HG03558 (cell line): ENCODE measurements around the gene NCF4.

Source experiments
- ATAC-seq: cut with Tn5 transposase; IDR thresholded peaks from one replicate; pipeline ENCODE4 v1.9.1; 2021; ENCODE audit warnings: moderate number of reproducible peaks; ENCODE audit not compliant: unreplicated experiment; ENCODE audit errors: extremely low read depth

Gene NCF4

DNA sequence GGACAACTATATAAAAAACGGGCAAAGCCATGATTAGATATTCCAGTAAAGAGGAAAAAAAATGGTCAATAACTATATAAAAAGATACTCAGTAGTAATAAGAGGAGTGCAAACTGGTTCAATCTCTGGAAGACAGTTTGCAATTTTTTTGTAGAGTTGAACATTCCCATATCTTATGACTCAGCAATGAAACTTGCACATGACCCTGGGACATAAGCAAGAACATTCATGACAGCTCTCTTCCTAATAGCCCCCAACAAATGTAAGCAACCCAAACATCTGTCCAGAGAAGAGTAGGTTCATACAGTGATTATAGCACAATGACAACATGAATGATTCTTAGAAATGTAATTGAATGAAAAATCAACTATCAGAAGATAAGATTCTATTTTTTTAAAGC lies 30.8 kb downstream of the NCF4 start:
- ATAC-seq = no peak

DNA sequence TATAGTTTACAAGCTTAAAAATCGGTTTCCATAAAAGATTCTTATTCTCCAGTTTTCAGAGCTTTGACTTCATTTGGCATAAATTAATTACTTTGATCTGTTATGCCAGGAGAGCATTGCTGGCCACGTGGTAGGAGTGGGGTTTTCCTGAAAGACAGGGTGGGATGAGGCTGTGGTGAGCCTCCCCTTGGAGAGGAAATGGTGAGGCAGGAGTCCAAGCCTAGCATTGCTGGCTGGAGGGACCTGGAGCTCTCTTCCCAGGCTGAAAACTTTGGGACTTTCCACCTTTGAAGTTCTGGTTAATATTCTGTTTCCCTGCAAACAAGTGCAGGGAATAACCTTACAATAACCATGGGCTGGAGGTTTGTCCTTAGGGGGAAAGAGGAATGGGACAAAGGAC lies 31.5 kb downstream of the NCF4 start:
- no peak for ATAC-seq

DNA sequence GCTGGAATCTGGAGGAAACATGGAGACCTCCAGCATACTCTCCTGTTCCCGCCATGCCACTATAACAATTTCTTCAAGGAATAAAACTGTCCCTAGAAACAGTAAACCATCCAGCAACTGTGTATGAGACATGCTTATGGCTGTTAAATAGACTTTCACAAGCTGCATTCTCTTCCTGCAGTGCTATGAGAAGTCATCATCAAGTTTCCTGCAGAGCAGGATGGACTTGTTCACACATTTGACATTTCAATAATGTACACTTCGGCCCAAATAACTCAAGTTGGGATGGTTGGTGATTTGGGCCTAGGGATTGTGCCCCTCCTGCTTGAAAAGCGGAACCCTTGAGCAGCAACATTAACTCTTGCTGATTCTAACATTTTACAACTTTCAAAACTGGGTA lies 32.5 kb downstream of the NCF4 start:
- ATAC-seq = no peak

DNA sequence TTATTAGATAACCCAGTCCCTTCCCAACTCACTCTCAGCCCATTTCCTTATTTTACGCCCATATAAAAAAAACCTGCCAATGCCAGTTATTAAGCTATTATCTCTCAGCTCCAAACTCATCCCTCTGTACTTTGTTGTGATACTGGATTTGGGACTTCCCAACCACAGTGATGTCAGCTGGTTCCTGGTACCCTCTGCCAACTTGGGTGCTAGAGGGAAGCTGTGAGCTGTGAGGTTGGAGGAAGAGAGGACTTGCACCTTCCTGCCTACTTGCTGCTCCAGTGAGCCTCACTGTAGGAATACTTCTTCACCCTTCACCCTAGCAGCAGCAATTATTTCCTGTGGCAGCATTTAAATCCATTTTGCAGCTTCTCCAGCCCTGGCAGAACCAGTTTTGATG lies 33.5 kb downstream of the NCF4 start:
- no peak for ATAC-seq

DNA sequence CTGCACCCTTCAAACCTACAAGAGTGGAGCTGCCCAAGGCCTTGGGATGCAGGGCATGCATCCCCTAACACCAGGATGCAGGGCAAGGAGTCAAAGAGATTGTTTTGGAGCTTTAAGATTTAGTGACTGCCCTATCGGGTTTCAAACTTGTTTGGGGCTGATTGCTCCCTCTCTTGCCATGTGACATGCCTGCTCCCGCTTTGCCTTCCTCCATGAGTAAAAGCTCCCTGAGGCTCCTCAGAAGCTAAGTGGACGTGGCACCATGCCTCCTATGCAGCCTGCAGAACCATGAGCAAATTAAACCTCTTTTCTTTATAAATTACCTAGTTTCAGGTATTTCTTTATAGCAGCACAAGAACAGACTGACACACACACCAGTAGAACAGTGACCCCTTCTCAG lies 36.8 kb downstream of the NCF4 start:
- no peak for ATAC-seq

DNA sequence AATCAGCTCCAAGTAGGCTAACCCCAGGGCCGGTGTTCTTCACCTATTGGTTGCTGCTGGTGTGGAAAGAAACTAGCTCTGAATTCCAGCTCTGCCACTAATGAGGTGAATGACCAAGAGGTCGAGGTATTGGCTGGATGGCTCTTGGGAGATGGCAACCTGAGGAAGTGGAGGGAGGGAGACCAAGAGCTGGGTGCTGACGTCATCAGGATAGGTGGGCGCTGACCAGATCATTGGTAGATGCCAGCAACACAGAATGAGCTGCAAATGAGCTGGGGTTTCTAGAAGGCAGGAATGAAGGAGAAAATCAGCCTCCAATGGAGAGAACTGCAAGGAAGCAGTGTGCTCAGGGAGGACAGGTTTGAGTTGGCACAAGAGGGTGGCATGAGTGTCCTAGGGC lies 37.9 kb downstream of the NCF4 start:
- ATAC-seq = no peak

DNA sequence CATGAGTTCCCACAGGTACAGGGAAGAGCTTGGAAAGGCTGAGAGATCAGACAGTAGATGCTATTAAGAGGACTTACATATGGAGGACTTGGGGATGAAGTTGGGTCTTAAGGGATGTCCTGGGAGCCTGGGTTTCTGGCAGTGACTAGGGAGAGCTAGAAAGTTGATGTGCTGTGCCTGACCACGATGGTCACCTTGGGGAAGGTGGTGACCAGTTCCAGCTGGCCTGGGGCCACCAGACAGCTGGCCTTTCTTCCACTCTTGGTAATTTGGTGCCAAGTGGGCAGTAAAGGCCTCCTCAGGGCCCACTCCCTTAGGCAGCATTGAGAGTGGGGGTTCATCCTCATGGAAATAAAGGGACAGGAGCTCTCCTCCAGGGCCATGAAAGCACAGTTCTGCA lies 38.7 kb downstream of the NCF4 start:
- ATAC-seq = no peak

DNA sequence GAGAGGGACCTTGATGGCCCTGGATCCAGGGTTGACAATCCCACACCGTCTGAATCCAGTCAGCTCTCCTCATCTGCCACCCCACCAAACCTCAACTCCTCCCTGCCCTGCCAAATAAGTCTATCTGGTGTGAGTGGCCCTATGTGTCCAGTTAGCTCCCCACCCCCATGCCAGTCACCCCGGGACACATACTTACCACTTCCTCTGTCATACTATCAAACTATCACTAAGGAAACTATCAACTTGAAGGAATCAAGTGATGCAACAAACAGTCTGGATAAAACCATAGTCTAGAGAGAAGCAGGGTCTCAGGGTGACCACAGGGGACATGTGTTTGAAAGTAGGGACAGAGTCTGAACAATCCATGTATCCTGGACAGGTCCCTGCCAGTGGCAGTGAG lies 39.4 kb downstream of the NCF4 start:
- no peak for ATAC-seq

DNA sequence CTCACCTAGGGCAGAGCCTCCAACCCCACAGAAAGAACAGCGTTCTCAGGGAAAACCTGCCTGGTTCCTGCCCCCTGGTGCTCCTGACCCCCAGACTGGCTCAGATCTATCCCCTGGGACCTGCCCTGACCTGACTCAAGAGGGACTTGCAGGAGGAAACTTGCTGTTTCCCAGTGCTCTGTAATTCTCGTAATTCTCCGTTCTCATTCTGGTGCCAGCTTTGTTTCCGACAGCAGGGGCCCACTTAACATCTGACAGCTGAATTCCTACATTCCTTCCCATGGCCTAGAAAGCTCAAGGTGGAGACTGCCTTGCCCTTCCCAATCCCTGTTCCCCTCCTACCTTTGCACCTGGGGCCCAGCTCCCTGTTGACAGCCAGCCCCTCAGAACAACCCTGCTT lies 40.1 kb downstream of the NCF4 start:
- no peak for ATAC-seq

DNA sequence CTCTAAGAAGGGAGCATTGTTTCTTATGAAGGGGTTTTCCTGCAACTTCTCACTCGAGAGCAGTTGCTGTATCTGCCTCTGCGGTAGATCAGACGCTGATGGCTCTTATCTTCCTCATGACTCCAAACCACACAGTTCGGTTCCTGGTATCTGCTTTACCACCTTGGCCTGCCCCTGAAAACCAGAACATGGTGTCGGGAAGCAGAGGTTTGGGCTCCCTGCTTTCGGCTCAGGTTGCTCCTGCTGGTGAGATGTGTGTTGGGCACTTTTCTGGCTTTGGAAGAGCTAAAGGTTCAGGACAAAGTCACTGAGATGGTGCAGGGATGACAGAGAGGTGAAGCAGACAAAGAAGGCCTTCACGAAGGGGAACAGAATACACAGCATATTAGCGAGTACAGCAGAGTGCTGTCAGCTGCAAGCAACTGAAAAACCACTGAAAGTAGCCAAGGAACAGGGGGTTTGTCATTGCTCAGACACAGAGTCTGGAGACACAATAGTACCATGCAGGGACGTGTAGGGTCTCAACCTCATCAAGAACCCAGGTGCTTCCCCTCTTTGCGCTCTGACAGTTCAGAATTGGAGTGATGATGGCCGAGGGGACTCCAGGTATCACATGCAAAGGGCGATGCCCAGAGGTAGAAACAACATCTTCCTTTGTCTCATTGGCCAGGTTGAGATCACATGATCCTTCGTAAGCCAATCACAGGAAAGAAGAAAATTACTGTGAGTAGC lies 40.8 kb downstream of the NCF4 start:
- peak; percentile 34 for ATAC-seq

DNA sequence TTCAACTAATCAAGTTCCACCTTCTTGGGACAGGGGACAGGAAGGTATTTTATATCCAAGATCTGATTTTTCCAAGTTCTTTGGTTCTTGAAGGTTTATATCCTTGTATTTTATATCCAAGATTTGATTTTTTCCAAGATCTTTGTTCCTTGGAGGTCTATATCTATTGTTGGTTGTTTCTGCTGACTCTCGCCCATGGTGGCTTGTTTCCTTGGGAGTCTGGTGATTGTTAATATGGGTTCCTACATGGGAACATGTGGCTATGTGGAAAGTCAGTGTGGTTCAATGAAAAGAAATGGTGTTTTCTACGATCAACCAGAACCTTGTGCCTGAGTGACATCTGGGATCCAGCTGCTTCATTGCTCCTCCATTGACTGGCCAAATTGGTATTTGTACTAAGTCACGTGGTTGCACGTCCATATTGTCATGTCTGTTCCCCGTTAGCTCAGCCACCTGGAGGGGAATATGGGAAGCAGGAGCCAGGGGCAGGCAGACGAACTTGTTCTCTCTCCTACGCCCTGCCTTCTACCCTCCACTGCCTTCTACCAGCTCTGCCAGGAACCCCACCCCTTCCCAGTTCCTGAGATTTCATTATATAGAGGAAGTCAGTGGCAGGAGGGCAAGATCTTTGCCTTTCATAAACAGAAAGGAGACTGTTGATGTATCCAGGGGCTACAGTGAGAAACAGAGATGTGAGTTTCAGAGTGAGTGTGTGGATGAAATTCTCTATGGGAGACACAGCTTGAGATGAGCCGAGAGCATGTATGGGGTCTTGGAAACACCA lies 41.5 kb downstream of the NCF4 start:
- ATAC-seq = no peak

DNA sequence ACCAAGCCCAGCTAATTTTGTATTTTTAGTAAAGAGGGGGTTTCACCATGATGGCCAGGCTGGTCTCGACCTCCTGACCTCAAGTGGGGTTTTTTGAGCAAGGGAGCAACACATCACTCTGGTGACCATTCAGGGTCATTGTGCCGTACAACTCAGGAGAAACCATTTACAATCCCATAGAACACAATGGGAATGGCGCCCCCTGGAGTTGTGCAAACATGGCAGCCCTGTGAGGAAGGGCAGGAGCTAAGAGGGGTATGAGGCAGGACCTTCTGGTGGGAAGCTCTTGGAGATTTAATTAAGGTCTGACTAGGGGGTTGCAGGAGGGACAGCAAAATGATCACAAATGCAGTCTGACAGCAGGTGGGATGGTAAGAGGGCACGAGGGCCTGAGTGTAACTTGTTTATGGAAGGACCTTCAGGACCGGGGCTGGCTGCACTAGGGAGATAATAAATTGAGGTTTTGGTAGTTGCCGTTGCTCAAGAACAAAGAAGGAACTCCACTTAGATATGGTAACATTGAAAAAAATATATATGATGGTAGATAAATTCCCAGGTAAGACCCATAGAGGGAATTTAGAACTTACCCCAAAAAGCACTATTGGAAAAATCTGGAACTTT lies 43.6 kb downstream of the NCF4 start:
- no peak for ATAC-seq

DNA sequence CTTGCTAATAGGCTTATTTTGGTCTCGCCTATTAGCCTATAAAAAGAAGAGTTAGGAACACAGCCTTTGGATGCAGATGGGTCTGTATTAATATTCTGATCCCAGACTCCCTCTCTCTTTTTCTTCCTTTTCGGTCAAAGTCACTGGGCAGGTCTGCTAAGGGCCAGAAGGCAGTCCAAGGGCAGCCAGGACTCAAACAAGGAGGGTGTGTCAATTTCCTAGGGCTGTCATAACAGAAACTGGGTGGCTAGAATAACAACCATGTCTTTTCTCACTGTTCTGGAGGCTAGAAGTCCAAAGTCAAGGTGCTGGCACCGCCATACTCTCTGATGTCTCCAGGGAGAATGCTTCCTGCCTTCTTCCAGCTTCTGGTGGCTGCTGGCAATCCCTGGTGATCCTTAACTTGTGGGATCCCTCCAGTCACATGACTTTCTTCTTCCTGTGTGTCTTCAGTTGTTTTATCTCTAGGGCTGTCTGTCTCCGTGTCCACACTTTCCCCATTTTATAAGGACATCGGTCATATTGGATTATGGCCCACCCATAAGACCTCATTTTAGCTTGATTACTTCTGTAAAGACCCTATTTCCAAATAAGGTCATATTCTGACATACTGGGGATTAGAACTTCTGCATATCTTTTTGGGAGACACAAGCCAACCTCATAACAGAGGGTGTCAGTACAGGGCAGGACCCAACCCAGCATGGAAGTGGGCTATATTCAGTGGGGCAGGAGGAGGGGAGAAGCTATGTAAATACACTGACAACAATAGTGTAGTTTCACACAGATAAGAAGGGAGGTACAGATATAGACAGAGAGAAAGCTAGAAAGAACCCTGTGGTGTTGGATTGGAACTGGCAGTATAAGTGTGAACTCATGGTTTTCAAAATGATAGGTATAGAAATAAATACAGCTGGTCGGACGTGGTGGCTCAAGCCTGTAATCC lies 46.7 kb downstream of the NCF4 start:
- ATAC-seq = no peak

DNA sequence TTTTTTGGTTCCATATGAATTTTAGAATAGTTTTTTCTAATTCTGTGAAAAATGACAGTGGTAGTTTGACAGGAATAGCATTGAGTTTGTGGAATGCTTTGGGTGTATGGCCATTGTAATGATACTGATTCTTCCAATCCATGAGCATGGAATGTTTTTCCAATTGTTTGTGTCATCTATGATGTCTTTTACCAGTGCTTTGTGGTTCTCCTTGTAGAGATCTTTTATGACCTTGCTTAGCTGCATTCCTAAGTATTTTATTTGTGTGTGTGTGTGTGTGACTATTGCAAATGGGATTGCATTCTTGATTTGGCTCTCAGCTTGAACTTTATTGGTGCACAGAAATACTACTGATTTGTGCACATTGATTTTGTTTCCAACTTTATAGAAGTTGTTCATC lies 49.7 kb downstream of the NCF4 start:
- no peak for ATAC-seq

DNA sequence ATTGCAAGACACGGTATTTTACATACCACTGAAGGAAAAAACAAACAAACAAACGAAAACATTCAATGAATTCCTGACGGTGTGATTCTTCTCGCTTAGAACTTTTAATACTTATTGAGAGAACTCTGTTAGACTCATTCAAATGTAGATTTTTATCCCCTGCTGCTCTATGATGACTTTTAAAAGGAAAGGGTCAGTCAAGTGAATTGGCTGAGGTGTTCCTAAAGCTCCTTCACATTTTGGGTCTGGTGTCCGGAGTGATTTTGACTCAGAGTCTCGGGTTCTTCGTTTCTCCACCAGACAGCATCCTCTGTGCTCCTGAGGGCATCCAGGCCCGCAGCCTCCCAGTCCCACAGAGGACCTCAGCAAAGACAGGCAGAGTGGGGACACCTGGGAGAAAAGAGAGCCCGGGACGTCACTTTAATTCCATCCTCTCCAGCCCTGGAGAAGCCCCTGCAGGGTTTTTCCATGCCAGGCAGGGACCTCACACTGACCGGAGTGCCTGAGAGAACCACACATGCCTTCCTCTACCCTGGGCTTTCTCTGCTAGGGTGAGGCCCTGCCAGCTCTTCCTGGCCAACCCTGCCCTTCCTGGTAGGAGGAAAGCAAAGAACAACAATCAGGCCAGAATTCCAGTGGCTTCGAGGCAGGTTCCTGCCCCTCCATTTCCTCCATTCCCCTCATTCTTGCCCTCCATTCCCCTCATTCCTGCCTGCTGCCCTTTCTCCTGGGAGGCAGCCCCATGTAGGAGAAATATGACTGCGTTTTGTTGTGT lies 51.3 kb downstream of the NCF4 start:
- no peak for ATAC-seq

DNA sequence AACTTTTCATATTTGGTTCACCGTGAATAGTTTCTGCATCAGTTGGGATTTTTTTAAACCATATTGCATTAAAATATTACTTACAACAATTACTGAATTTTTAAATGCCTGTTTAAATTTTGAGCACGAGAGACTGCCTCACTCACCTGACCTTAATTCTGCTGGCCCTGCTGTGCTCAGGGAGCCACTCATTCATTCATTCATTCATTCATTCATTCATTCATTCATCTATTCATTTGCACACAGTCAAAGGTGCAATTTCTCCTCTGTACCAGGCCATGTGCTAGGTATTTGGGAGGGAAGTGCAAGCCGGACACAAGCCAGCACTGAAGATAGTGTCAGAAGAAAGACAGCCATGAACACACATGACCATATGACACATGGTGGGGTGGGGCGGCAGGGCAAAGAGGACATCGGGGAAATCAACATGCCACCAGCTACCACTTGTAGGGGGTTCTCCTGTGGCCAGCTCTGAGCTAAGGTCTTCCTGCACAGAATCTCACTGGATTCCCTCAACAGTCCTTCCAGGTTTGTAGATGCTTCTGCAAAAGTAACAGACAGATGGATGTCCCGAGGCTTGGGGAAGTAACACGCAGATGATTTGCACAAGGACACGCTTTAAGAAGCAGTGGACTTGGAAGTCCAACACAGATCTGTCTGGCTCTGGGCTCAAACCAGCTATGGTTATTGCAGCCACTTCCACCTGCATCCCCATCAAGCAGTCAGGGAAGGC lies 52.1 kb downstream of the NCF4 start:
- ATAC-seq = no peak

DNA sequence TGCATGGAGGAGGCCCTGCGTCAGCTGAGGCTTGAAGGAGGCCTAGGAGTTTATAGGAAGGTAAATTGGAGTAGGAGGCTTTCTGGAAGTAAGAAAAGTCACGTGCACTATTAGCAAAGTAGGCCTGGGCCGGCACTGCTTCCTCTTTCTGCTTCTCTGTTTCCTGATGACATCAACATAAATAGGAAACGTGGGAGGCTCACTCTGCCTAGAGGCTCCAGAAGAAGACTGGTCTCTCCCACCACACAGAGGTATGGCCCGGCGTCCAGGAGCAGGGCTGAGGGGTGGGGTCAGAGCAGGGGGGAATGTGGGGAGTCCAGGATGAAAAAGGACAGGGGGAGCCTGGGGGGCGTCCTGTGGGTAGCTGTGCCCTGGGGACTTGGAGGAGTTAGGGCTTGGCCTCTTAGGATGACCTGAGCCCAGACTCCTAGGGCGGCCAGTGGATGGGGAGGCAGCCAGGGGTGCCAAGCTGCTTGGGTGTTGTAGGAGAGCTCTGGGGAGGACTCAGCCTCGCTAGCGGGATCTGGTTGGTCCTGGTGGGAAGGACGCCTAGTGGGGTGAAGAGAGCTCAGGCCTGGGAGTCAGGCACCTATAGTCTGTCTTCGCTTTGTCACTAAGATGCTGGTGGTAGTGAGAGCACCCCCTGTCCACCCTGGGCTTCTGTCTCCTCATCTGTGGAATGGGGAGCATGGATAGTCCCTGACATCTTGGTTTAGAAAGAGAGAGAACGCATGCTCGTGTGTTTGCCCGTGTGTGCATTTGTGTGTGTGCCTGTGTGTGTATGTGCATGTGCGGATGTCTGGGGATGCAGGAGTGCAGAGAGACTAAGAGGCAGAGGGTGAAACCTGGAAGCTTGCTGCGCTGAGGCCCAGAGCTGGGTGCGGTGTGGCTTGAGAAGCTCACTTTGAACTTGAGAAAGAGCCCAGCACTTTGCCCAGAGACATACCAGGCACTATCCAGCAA lies 52.9 kb downstream of the NCF4 start, which contains the start of gene CSF2RB:
Gene CSF2RB (plus strand): TSS at position 202 of the 963 bp plus-strand sequence. CDS start 8,580 bp downstream, outside the sequence.
- no peak for ATAC-seq

DNA sequence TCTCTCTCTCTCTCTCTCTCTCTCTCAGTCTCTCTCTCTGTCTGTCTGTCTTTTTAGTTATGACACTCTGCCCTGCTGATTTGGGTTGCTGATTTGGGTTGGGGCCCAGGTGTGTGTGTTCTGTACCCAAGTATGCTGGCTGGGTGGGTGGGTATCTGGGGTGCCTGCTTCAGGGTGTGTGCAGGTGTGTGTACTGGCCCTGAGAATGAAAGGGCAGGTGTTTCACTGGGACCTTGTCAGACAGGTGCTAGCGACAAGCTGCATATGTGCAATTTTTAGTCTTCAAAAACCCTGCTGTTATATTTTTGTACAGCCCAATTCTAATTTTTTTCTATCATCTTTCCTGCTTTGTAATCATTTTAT lies 53.6 kb downstream of the NCF4 start:
- no peak for ATAC-seq
